Mesendoderm (in vitro differentiated cells): ENCODE data around the gene ZFYVE16.

Experiments
- DNase-seq: peaks from one replicate; pipeline ENCODE4 v3.0.0; 2013
- H2AK5ac ChIP-seq: 2 replicates; pipeline ENCODE4 v1.6.1; 2013; ENCODE audit warnings: low read length, inconsistent platforms
- H2BK120ac ChIP-seq: 2 replicates; pipeline ENCODE4 v1.6.1; 2013; ENCODE audit warnings: low read depth, mild to moderate bottlenecking, low read length, moderate library complexity, mixed read lengths
- H2BK15ac ChIP-seq: replicated peaks from 2 replicates; pipeline ENCODE4 v1.6.1; 2013; ENCODE audit warnings: low read depth, mild to moderate bottlenecking, moderate library complexity
- H2BK5ac ChIP-seq: 2 replicates; pipeline ENCODE4 v1.6.1; 2013; ENCODE audit warnings: low read length, inconsistent platforms
- H3K18ac ChIP-seq: 2 replicates; pipeline ENCODE4 v1.6.1; 2013; ENCODE audit warnings: mild to moderate bottlenecking, low read length, mixed read lengths
- H3K23ac ChIP-seq: one replicate; pipeline ENCODE4 v1.6.1; 2013; ENCODE audit warnings: low read length
- H3K27ac ChIP-seq: 2 replicates; pipeline ENCODE4 v1.5.1; 2013; ENCODE audit warnings: low read depth, mild to moderate bottlenecking, inconsistent platforms, low read length, moderate library complexity
- H3K27me3 ChIP-seq: 2 replicates; pipeline ENCODE4 v1.6.1; 2013; ENCODE audit warnings: low read length, control low read depth, mild to moderate bottlenecking, inconsistent platforms; ENCODE audit not compliant: insufficient read depth, poor library complexity
- H3K36me3 ChIP-seq: 2 replicates; pipeline ENCODE4 v1.6.1; 2013; ENCODE audit warnings: low read length, inconsistent platforms; ENCODE audit not compliant: control insufficient read depth, insufficient read depth
- H3K4ac ChIP-seq: one replicate; pipeline ENCODE4 v1.6.1; 2013; ENCODE audit warnings: low read depth, mild to moderate bottlenecking, low read length, moderate library complexity
- H3K4me1 ChIP-seq: 2 replicates; pipeline ENCODE4 v1.6.1; 2013; ENCODE audit warnings: low read depth, low read length, inconsistent platforms; ENCODE audit not compliant: control insufficient read depth
- H3K4me2 ChIP-seq: 2 replicates; pipeline ENCODE4 v1.6.1; 2013; ENCODE audit warnings: low read length
- H3K4me3 ChIP-seq: 2 replicates; pipeline ENCODE4 v1.5.1; 2013; ENCODE audit warnings: mild to moderate bottlenecking, low read length
- H3K56ac ChIP-seq: one replicate; pipeline ENCODE4 v1.6.1; 2013; ENCODE audit warnings: low read length
- H3K79me1 ChIP-seq: 2 replicates; pipeline ENCODE4 v1.6.1; 2013; ENCODE audit warnings: low read length, inconsistent platforms
- H3K79me2 ChIP-seq: 2 replicates; pipeline ENCODE4 v1.6.1; 2013; ENCODE audit warnings: mild to moderate bottlenecking, low read length; ENCODE audit not compliant: control insufficient read depth, insufficient read depth
- H3K9ac ChIP-seq: 2 replicates; pipeline ENCODE4 v1.6.1; 2013; ENCODE audit warnings: low read length, inconsistent platforms
- H4K5ac ChIP-seq: one replicate; pipeline ENCODE4 v1.6.1; 2013; ENCODE audit warnings: low read length
- H4K8ac ChIP-seq: one replicate; pipeline ENCODE4 v1.6.1; 2013; ENCODE audit warnings: low read depth, mild to moderate bottlenecking, control low read depth, low read length, moderate library complexity
- WGBS: extraction: QIAGEN DNeasy Blood & Tissue Kit; methylation state at CpG from one replicate; pipeline ENCODE4 v1.1.7; 2013; ENCODE audit warnings: low lambda C conversion rate, missing lambda C conversion rate; ENCODE audit not compliant: insufficient coverage; ENCODE audit errors: extremely low coverage; 5-methylcytosine and 5-hydroxymethylcytosine counted together

Gene ZFYVE16

DNA sequence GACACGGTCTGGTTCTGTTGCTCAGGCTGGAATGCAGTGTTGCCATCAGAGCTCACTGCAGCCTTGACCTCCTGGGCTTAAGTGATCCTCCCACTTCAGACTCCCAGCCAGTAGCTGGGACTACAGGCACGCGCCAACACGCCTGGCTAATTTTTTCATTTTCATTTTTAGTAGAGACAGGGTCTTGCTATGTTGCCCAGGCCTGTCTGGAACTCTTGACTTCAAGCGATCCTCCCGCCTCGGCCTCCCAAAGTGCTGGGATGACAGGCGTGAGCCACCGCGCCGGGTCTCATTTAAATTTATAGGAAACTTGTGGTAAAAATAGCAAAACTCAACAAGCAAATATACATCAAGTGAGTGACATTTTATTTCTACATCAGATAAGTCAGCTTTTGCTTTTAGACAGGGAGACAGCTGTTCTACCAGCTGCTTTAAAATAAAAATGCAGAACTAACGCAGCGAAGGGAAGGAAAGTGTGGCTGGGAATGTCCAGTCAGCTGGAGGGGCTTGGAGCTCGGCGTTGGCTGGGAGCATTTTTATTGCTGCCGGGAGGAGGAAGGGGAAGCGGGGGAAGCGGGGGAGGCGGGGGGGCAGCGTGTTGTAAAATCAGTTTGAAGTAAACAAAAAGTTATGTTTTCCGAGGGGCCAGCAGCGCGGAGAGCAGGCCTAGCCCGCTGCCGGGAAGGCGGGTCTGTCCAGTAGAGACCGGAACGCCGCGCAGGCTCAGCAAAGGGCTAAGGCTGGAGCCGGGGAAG lies 707 bp upstream of the ZFYVE16 start:
- Histone ChIP-seq H3K27ac (peak overlapping the region; percentile 75), H3K23ac (peak overlapping the region; percentile 20), H2BK15ac (no peak overlapping the region), H2BK5ac (peak overlapping the region; percentile 76), H2AK5ac (no peak overlapping the region), H3K4me1 (no peaks in the 10 kb centered on the region), H3K79me1 (peaks cover 3% of the 10 kb centered on the region), H3K79me2 (peaks cover 8% of the 10 kb centered on the region), H4K5ac (no peak overlapping the region), H3K27me3 (no peaks in the 10 kb centered on the region), H3K4ac (peak overlapping the region; percentile 82), H3K4me3 (peak overlapping the region; percentile 72), H3K18ac (peak overlapping the region; percentile 88), H3K9ac (peak overlapping the region; percentile 94), H3K56ac (peak overlapping the region; percentile 96), H3K4me2 (peak overlapping the region; percentile 73), H4K8ac (peak overlapping the region; percentile 97), H3K36me3 (no peaks in the 10 kb centered on the region), H2BK120ac (no peak overlapping the region)
- DNase-seq: no peak
- no CpG with 5 or more reads among the region's 31 CpGs for WGBS

DNA sequence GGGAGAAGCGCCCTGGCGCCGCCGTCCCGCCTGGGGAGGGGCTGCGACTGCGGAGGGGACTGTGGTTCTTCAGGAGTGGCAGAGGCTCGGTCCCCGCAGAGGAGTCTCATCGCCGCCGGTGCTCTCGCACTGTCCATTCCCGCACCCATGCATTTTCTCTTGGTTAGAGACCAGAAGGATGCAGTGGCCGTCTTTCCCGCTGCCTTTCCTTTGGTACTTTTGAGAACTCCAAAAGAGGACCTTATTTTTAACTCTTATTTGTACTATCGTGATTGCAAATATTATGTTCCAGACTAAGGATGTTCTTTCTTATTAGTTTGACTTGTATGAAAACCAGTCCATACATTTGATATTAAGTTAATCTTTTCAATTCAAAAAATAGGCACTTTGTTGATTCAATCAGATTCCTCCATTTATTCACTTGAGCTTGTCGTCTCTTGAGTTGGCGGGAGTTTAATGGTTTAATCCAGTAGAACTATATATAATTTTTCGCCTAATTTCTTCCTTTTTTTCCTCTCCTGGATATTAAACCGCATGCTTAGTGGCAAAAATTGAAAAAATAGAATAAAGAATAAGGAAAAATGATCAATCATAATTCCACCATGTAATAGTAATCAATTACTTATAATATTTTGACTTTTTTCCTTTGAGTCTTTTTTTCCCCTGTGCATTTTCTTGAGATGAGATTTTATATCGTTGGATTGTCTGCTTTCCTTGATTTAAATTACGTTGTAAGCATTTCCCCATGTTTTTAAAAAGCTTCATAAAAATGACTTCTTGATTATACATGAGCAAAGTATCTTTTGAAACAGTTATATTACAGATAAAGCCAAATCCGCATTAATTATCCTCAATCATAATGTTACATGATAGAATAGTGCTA lies 861 bp downstream of the ZFYVE16 start:
- no CpG with 5 or more reads among the region's 24 CpGs for WGBS
- peak overlapping the region; percentile 97 for H3K18ac ChIP-seq

DNA sequence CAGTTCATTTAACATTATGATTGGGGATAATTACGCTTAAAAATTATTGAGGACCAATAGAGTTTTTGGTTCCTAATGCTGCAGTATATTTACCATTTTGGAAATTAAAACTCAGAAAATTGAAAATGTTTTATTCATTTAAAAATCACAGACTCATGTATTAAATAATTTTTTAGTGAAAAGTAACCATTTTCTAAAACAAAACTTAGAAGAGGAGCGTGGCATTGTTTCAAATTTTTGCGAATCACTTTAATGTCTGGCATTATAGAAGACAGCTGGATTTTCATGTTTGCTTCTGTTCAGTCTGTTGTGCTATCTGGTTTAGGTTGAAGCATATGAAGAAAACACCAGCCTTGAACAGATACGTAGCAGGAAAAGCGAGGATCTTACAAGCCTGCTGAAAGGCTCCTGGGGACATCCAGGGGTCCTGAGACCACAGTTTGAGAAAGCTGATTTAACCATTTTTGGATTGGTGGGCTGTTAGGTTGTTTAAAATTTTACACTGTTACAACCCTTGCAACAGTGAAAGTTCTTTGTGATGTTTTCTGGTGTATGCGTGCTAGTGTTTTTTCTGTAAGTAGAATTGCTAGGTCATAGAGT lies 1.6 kb downstream of the ZFYVE16 start:
- no peak overlapping the region for H4K8ac ChIP-seq
- H3K4me3 ChIP-seq: no peak overlapping the region
- no peak overlapping the region for H2AK5ac ChIP-seq
- peak overlapping the region; percentile 77 for H3K56ac ChIP-seq
- H3K23ac ChIP-seq: no peak overlapping the region
- H3K36me3 ChIP-seq: no peaks in the 10 kb centered on the region
- H3K4me1 ChIP-seq: no peaks in the 10 kb centered on the region
- H3K4me2 ChIP-seq: peak overlapping the region; percentile 59
- H3K9ac ChIP-seq: peak overlapping the region; percentile 61
- no CpG with 5 or more reads among the region's 6 CpGs for WGBS
- H2BK15ac ChIP-seq: no peak overlapping the region
- no peak for DNase-seq
- no peak overlapping the region for H2BK5ac ChIP-seq
- H3K27ac ChIP-seq: no peak overlapping the region
- no peak overlapping the region for H4K5ac ChIP-seq
- H3K27me3 ChIP-seq: no peaks in the 10 kb centered on the region
- H3K18ac ChIP-seq: no peak overlapping the region
- H2BK120ac ChIP-seq: no peak overlapping the region
- H3K79me1 ChIP-seq: peaks cover 5% of the 10 kb centered on the region
- no peak overlapping the region for H3K4ac ChIP-seq
- H3K79me2 ChIP-seq: peaks cover 10% of the 10 kb centered on the region

More for the DNA sequence above, 861 bp downstream of the ZFYVE16 start:
- Histone ChIP-seq H3K4ac (peak overlapping the region; percentile 60), H3K79me2 (peaks cover 8% of the 10 kb centered on the region), H3K56ac (peak overlapping the region; percentile 96), H2BK120ac (peak overlapping the region; percentile 8), H3K4me2 (peak overlapping the region; percentile 65), H4K5ac (no peak overlapping the region), H2BK5ac (no peak overlapping the region), H4K8ac (no peak overlapping the region), H3K27me3 (no peaks in the 10 kb centered on the region), H3K36me3 (no peaks in the 10 kb centered on the region), H3K23ac (no peak overlapping the region), H3K79me1 (peaks cover 3% of the 10 kb centered on the region), H2AK5ac (no peak overlapping the region), H3K4me3 (peak overlapping the region; percentile 91), H3K4me1 (no peaks in the 10 kb centered on the region), H2BK15ac (no peak overlapping the region), H3K9ac (peak overlapping the region; percentile 94), H3K27ac (peak overlapping the region; percentile 99)
- DNase-seq: peak; percentile 85

DNA sequence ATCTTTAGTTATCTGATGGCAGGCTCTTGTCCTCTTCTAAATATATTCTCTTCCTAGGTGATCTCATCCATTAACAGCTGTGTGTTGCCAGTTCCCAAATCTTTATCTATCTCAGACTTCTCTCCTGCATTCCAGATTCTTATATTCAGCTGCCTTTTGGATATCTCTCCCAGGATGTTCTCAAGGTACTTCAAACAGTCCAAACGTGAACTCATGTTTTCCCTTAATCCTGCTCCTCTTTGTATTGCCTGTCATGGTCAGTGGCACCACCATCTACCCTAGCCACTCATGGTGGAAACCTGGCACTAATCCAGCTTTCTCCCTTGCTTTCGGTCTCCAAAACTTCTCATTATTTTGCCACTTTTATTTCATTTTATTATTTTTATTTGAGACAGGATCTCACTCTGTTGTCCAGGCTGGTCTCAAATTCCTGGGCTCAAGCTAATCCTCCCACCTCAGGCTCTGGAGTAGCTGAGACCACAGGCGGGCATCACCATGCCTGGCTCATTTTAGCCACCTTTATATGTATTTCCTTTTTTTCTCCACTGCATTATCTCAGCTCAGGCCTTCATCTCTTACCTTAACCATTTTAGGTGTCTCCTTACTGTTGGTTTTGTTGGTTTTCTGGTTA lies 3.8 kb downstream of the ZFYVE16 start:
- H3K18ac ChIP-seq: no peak overlapping the region
- peaks cover 11% of the 10 kb centered on the region for H3K79me2 ChIP-seq
- no peak overlapping the region for H3K23ac ChIP-seq
- H3K4me1 ChIP-seq: no peaks in the 10 kb centered on the region
- no peak overlapping the region for H3K4ac ChIP-seq
- no peak overlapping the region for H4K8ac ChIP-seq
- no CpG with 5 or more reads among the region's 3 CpGs for WGBS
- no peak overlapping the region for H3K56ac ChIP-seq
- no peak overlapping the region for H3K27ac ChIP-seq
- peaks cover 5% of the 10 kb centered on the region for H3K79me1 ChIP-seq
- H2BK5ac ChIP-seq: no peak overlapping the region
- H3K36me3 ChIP-seq: no peaks in the 10 kb centered on the region
- H2BK15ac ChIP-seq: no peak overlapping the region
- no peak overlapping the region for H2AK5ac ChIP-seq
- H3K27me3 ChIP-seq: no peaks in the 10 kb centered on the region
- no peak overlapping the region for H3K9ac ChIP-seq
- H3K4me2 ChIP-seq: no peak overlapping the region
- H4K5ac ChIP-seq: no peak overlapping the region
- no peak overlapping the region for H3K4me3 ChIP-seq
- no peak overlapping the region for H2BK120ac ChIP-seq
- no peak for DNase-seq

DNA sequence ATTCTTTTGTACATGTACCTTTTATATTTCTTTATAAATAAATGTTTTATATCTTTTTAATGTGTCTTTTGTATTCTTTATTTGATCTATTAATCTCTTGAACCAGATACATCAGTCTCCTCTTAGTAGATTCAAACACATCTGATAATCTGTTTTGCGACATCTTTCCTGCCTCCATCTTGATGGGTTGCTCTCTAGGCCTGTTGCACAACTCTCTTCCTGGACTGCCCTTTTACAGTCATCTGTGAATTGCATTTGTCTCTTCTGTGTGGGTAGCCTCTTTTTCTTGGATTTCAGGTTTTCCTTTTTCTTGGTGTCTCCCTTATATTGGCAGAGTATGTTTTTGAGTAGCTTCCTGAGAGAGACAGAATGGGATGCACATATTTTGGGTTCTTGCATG lies 6.2 kb downstream of the ZFYVE16 start:
- H3K79me1 ChIP-seq: peaks cover 5% of the 10 kb centered on the region
- no peak overlapping the region for H3K9ac ChIP-seq
- H3K27ac ChIP-seq: no peak overlapping the region
- no peak overlapping the region for H3K4me3 ChIP-seq
- H2BK120ac ChIP-seq: no peak overlapping the region
- H3K18ac ChIP-seq: no peak overlapping the region
- H4K8ac ChIP-seq: no peak overlapping the region
- no peak for DNase-seq
- no peak overlapping the region for H4K5ac ChIP-seq
- H3K36me3 ChIP-seq: no peaks in the 10 kb centered on the region
- WGBS: no CpG with 5 or more reads among the region's 1 CpG
- no peaks in the 10 kb centered on the region for H3K27me3 ChIP-seq
- H3K4ac ChIP-seq: no peak overlapping the region
- H3K56ac ChIP-seq: no peak overlapping the region
- H3K4me2 ChIP-seq: no peak overlapping the region
- no peaks in the 10 kb centered on the region for H3K4me1 ChIP-seq
- no peak overlapping the region for H3K23ac ChIP-seq
- H2BK5ac ChIP-seq: no peak overlapping the region
- peaks cover 13% of the 10 kb centered on the region for H3K79me2 ChIP-seq
- no peak overlapping the region for H2BK15ac ChIP-seq
- H2AK5ac ChIP-seq: no peak overlapping the region
